H1 (cell line): Measurements from ENCODE around the gene TGFB3. TPM values are rescaled to one million over a fixed set of nuclear protein-coding genes. Genes with fewer than 3 reads are reported as not detected.

ENCODE experiments used
- ATF2 ChIP-seq: IDR thresholded peaks from 2 replicates; pipeline ENCODE4 v1.6.1; 2012; ENCODE audit warnings: low read length, inconsistent platforms
- SIX5 ChIP-seq: IDR thresholded peaks from 2 replicates; pipeline ENCODE4 v1.6.1; 2011; ENCODE audit warnings: mild to moderate bottlenecking, low read depth, low read length
- SP4 ChIP-seq: IDR thresholded peaks from 2 replicates; pipeline ENCODE4 v1.6.1; 2012; ENCODE audit warnings: low read length, inconsistent platforms
- TEAD4 ChIP-seq: IDR thresholded peaks from 2 replicates; pipeline ENCODE4 v1.6.1; 2012; ENCODE audit warnings: low read depth, low read length, inconsistent platforms, mixed read lengths
- polyA plus RNA-seq, 7 experiments: library from polyadenylated mRNA; depleted of rRNA in 3 of 7; stranded (reverse) in 5 of 7; unstranded in 2 of 7; fragments of >200 nt in 5 of 7; fragments of 200-250 nt in 2 of 7; gene quantifications; 1 replicate in 5 of 7; 2 replicates in 1 of 7; 4 replicates in 1 of 7; pipeline versions ENCODE4 v1.2.1 to v1.2.3, GENCODE V29; 2011 to 2013; ENCODE audit warnings: missing spikeins in 2 of 7, mixed read lengths in 2 of 7
- total RNA-seq: library from RNA; stranded (reverse); fragmentation: NEBNext Ultra II Directional; extraction: Animal tissue kit (Norgen Biotek cat#: 25700); gene quantifications from 2 replicates; pipeline ENCODE4 v1.2.1, GENCODE V29; 2021
- TF ChIP-seq, protein P1 (sequence below), 3 experiments: IDR thresholded peaks; 1 replicate in 2 of 3; 2 replicates in 1 of 3; pipeline versions ENCODE4 v1.5.1 to v1.6.1; 2011; ENCODE audit warnings: low read length in 3 of 3, mild to moderate bottlenecking in 3 of 3, inconsistent platforms in 2 of 3, low read depth in 1 of 3, moderate library complexity in 1 of 3; ENCODE audit not compliant: insufficient read depth in 1 of 3; ENCODE audit errors: control extremely low read depth in 1 of 3

TGFB3 gene
- total and polyA plus RNA-seq, 2 of the 8 experiments (the other 6 are each of a cell fraction or from before 2014, with no cell fraction given): 0.65 to 0.86 TPM

DNA sequence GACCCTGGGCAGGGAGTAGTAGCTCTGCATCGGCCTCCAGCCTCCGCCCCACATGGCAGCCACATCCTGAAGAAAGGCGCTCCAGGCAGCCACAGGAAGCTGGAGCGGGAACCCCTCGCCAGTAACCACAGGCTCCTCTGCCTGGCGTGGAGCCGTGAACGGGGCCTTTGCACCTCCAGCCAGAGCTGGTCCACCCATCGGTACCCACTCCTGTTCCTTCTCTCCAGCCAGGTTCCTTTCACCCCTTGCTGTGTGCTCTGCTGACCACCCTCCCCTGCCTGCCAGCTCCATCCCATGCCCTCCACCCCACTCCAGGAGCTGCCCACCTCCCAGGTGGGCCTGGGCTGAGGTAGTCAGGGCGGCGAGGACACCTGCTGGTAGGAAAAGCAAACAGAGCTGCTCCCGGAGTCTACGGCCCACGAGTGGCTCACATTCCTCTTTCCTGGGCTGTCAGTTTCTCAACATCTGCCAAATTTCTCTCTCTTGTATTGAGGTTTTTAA is 2.7 kb downstream of the TGFB3 start (continued):
- TF ChIP-seq ATF2: no peak
- TF ChIP-seq SP4: no peak
- TF ChIP-seq, protein P1, sequence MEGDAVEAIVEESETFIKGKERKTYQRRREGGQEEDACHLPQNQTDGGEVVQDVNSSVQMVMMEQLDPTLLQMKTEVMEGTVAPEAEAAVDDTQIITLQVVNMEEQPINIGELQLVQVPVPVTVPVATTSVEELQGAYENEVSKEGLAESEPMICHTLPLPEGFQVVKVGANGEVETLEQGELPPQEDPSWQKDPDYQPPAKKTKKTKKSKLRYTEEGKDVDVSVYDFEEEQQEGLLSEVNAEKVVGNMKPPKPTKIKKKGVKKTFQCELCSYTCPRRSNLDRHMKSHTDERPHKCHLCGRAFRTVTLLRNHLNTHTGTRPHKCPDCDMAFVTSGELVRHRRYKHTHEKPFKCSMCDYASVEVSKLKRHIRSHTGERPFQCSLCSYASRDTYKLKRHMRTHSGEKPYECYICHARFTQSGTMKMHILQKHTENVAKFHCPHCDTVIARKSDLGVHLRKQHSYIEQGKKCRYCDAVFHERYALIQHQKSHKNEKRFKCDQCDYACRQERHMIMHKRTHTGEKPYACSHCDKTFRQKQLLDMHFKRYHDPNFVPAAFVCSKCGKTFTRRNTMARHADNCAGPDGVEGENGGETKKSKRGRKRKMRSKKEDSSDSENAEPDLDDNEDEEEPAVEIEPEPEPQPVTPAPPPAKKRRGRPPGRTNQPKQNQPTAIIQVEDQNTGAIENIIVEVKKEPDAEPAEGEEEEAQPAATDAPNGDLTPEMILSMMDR (IDR thresholded peaks at IDR 0.05; ENCODE audit: control extremely low read depth in 1 of 3, insufficient read depth in 1 of 3, low read depth in 1 of 3, low read length in 3 of 3): peak; percentile 74 to 79 (median 76)
- no peak for TF ChIP-seq SIX5
- peak; percentile 52; the same call in 1 of the 2 replicates for TF ChIP-seq TEAD4
- TF ChIP-seq, all 59 proteins: peak for 4
